SK-N-SH treated with all-trans-retinoic acid at 6 μM for 48 hours (cell line): ENCODE measurements around the gene KLHL42.

ENCODE experiments used
- ARNTL ChIP-seq: fragments of 450-650 bp; formaldehyde crosslinking; IDR thresholded peaks from 2 replicates; pipeline ENCODE4 v1.5.0; 2020; ENCODE audit warnings: low read depth, mild to moderate bottlenecking, moderate library complexity, borderline replicate concordance
- CSDC2 ChIP-seq: fragments of 250-450 bp; sonication (Bioruptor Pico); IDR thresholded peaks from 2 replicates; pipeline ENCODE4 v1.5.0; 2020; ENCODE audit warnings: mild to moderate bottlenecking, moderate library complexity
- GLIS3 ChIP-seq: fragments of 250-450 bp; sonication (Bioruptor Pico); IDR thresholded peaks from 2 replicates; pipeline ENCODE4 v1.5.0; 2020; ENCODE audit warnings: mild to moderate bottlenecking, moderate library complexity
- OSR1 ChIP-seq: fragments of 250-450 bp; sonication (Bioruptor Pico); IDR thresholded peaks from 2 replicates; pipeline ENCODE4 v1.8.0; 2022; ENCODE audit warnings: moderate library complexity, mild to moderate bottlenecking, inconsistent platforms
- PPARA ChIP-seq: fragments of 250-450 bp; sonication (Bioruptor Pico); IDR thresholded peaks from 2 replicates; pipeline ENCODE4 v1.5.0; 2020; ENCODE audit warnings: mild to moderate bottlenecking, borderline replicate concordance
- RARB ChIP-seq: fragments of 250-450 bp; sonication (Bioruptor Pico); IDR thresholded peaks from 2 replicates; pipeline ENCODE4 v1.8.0; 2021; ENCODE audit warnings: mild to moderate bottlenecking, moderate library complexity
- SNAI2 ChIP-seq: fragments of 250-450 bp; sonication (Bioruptor Pico); IDR thresholded peaks from 2 replicates; pipeline ENCODE4 v1.5.0; 2020; ENCODE audit warnings: mild to moderate bottlenecking, moderate library complexity
- ZNF565 ChIP-seq: fragments of 450-650 bp; formaldehyde crosslinking; conservative IDR thresholded peaks from 2 replicates; pipeline ENCODE4 v1.5.0; 2020; ENCODE audit warnings: low read depth, mild to moderate bottlenecking, moderate library complexity
- ZNF70 ChIP-seq: fragments of 450-650 bp; formaldehyde crosslinking; IDR thresholded peaks from 2 replicates; pipeline ENCODE4 v1.5.0; 2020; ENCODE audit warnings: mild to moderate bottlenecking, moderate library complexity
- ZNF8 ChIP-seq: fragments of 450-650 bp; formaldehyde crosslinking; IDR thresholded peaks from 2 replicates; pipeline ENCODE4 v1.5.0; 2020; ENCODE audit warnings: mild to moderate bottlenecking, moderate library complexity
- TF ChIP-seq, protein P1 (sequence below): fragments of 250-450 bp; sonication (Bioruptor Pico); IDR thresholded peaks from 2 replicates; pipeline ENCODE4 v1.8.0; 2020; ENCODE audit warnings: mild to moderate bottlenecking, moderate library complexity, borderline replicate concordance
- TF ChIP-seq, protein P2 (sequence below): fragments of 250-450 bp; sonication (Bioruptor Pico); IDR thresholded peaks from 2 replicates; pipeline ENCODE4 v1.5.1; 2020; ENCODE audit warnings: low read depth, mild to moderate bottlenecking, moderate library complexity
- TF ChIP-seq, protein P3 (sequence below): fragments of 250-450 bp; sonication (Bioruptor Pico); IDR thresholded peaks from 2 replicates; pipeline ENCODE4 v1.5.1; 2021; ENCODE audit warnings: mild to moderate bottlenecking, moderate library complexity

DNA sequence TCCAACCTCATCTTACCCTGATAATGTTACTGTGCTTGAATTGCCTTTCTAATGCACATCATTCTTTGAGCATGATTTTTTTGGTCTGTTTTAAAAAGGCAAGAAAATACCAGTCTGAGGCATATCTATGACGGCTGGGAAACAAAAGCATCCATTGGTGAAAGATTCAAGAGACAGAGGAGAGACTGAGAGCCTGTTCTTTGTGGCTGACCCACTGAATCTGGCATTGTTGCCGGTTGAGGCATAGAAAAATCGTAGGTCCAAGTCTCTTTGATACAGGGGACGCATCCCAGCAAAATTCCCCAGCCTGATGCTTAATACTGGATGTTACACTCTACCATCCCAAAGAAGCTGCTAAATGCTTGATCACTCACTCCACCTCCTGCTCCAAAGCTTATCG lies 2.9 kb upstream of the KLHL42 start:
- TF ChIP-seq ZNF8 (CRISPR knock-in tag) (no peak), RARB (no peak), GLIS3 (CRISPR knock-in tag) (no peak), ZNF565 (CRISPR knock-in tag) (no peak), OSR1 (CRISPR knock-in tag) (no peak), ZNF70 (CRISPR knock-in tag) (no peak), CSDC2 (no peak), ARNTL (no peak), SNAI2 (CRISPR knock-in tag) (no peak), PPARA (CRISPR knock-in tag) (no peak)
- TF ChIP-seq, protein P1, sequence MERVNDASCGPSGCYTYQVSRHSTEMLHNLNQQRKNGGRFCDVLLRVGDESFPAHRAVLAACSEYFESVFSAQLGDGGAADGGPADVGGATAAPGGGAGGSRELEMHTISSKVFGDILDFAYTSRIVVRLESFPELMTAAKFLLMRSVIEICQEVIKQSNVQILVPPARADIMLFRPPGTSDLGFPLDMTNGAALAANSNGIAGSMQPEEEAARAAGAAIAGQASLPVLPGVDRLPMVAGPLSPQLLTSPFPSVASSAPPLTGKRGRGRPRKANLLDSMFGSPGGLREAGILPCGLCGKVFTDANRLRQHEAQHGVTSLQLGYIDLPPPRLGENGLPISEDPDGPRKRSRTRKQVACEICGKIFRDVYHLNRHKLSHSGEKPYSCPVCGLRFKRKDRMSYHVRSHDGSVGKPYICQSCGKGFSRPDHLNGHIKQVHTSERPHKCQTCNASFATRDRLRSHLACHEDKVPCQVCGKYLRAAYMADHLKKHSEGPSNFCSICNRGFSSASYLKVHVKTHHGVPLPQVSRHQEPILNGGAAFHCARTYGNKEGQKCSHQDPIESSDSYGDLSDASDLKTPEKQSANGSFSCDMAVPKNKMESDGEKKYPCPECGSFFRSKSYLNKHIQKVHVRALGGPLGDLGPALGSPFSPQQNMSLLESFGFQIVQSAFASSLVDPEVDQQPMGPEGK = no peak
- TF ChIP-seq, protein P2, sequence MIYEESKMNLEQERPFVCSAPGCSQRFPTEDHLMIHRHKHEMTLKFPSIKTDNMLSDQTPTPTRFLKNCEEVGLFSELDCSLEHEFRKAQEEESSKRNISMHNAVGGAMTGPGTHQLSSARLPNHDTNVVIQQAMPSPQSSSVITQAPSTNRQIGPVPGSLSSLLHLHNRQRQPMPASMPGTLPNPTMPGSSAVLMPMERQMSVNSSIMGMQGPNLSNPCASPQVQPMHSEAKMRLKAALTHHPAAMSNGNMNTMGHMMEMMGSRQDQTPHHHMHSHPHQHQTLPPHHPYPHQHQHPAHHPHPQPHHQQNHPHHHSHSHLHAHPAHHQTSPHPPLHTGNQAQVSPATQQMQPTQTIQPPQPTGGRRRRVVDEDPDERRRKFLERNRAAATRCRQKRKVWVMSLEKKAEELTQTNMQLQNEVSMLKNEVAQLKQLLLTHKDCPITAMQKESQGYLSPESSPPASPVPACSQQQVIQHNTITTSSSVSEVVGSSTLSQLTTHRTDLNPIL = no peak
- TF ChIP-seq, protein P3, sequence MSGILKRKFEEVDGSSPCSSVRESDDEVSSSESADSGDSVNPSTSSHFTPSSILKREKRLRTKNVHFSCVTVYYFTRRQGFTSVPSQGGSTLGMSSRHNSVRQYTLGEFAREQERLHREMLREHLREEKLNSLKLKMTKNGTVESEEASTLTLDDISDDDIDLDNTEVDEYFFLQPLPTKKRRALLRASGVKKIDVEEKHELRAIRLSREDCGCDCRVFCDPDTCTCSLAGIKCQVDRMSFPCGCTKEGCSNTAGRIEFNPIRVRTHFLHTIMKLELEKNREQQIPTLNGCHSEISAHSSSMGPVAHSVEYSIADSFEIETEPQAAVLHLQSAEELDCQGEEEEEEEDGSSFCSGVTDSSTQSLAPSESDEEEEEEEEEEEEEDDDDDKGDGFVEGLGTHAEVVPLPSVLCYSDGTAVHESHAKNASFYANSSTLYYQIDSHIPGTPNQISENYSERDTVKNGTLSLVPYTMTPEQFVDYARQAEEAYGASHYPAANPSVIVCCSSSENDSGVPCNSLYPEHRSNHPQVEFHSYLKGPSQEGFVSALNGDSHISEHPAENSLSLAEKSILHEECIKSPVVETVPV = no peak
